GM23338 (cell line): ENCODE measurements around the gene SLC2A4RG.

Experiments used
- CTCF ChIP-seq, 2 experiments: fragments of 200-600 bp in 1 of 2; sonication (generic) in 1 of 2; conservative IDR thresholded peaks; 2 replicates each; pipeline versions ENCODE4 v1.5.1 to v1.6.1; 2016 to 2017; ENCODE audit warnings: antibody characterized with exemption in 2 of 2, low read depth in 2 of 2, mild to moderate bottlenecking in 2 of 2, moderate library complexity in 1 of 2
- REST ChIP-seq: IDR thresholded peaks from one replicate; pipeline ENCODE4 v1.6.1; 2018; ENCODE audit warnings: antibody characterized with exemption; ENCODE audit not compliant: unreplicated experiment

- no peak for TF ChIP-seq CTCF (conservative IDR thresholded peaks at IDR 0.05; ENCODE audit: low read depth in 2 of 2)
- TF ChIP-seq REST = no peak
These were observed 10.3 kb downstream of the SLC2A4RG start for GRCh38 chr20:63749597-63750508.
